HUES64 (cell line): ENCODE results near the gene PIGO.

ENCODE experiments used
- H3K27ac ChIP-seq: 2 replicates; pipeline ENCODE4 v1.7.0; 2013; ENCODE audit warnings: low read depth, low read length, inconsistent platforms
- H3K27me3 ChIP-seq: 2 replicates; pipeline ENCODE4 v1.6.1; 2013; ENCODE audit warnings: mild to moderate bottlenecking, low read length; ENCODE audit not compliant: insufficient read depth
- H3K36me3 ChIP-seq: 2 replicates; pipeline ENCODE4 v1.6.1; 2013; ENCODE audit warnings: mild to moderate bottlenecking, low read length; ENCODE audit not compliant: insufficient read depth
- H3K4me1 ChIP-seq: 2 replicates; pipeline ENCODE4 v1.6.1; 2013; ENCODE audit warnings: mild to moderate bottlenecking, low read length, moderate library complexity; ENCODE audit not compliant: insufficient read depth
- H3K4me3 ChIP-seq: 2 replicates; pipeline ENCODE4 v1.5.1; 2013; ENCODE audit warnings: mild to moderate bottlenecking, low read length, moderate library complexity
- H3K9ac ChIP-seq: 2 replicates; pipeline ENCODE4 v1.6.1; 2013; ENCODE audit warnings: mild to moderate bottlenecking, low read depth, low read length
- H3K9me3 ChIP-seq: 2 replicates; pipeline ENCODE4 v1.6.1; 2013; ENCODE audit warnings: low read depth, low read length; ENCODE audit not compliant: insufficient read depth
- WGBS: fragments of 150-250, 120-280 bp; methylation state at CpG from one replicate; pipeline ENCODE4 v1.1.7; 2013; ENCODE audit warnings: missing lambda C conversion rate; 5-methylcytosine and 5-hydroxymethylcytosine counted together

The PIGO gene

GRCh38 chr9:35044071-35044470, 52.3 kb downstream of the PIGO start:
- Histone ChIP-seq H3K9ac (no peak overlapping the region), H3K27ac (no peak overlapping the region), H3K27me3 (no peaks in the 10 kb centered on the region), H3K9me3 (no peaks in the 10 kb centered on the region), H3K4me3 (no peak overlapping the region), H3K36me3 (peaks cover 11% of the 10 kb centered on the region; the same call in 1 of the 2 replicates), H3K4me1 (0 out of 2 replicates have a peak, but pooled peaks cover 6% of the 10 kb centered on the region)
- WGBS, result 83% methylated on average over 3 of the region's 3 CpGs

- H3K4me3 ChIP-seq, result no peak overlapping the region
- no peaks in the 10 kb centered on the region for H3K9me3 ChIP-seq
- peaks cover 7% of the 10 kb centered on the region; the same call in 1 of the 2 replicates for H3K36me3 ChIP-seq
- H3K27ac ChIP-seq, result no peak overlapping the region
- 90% methylated on average over 6 of the region's 6 CpGs for WGBS
- no peak overlapping the region for H3K9ac ChIP-seq
- no peaks in the 10 kb centered on the region for H3K27me3 ChIP-seq
- 0 out of 2 replicates have a peak, but pooled peaks cover 6% of the 10 kb centered on the region for H3K4me1 ChIP-seq
Observed at GRCh38 chr9:35042891-35043545, 53.4 kb downstream of the PIGO start.

GRCh38 chr9:35042081-35042604, 54.2 kb downstream of the PIGO start:
- 93% methylated on average over 3 of the region's 3 CpGs for WGBS
- no peaks in the 10 kb centered on the region for H3K9me3 ChIP-seq
- no peaks in the 10 kb centered on the region for H3K27me3 ChIP-seq
- no peak overlapping the region for H3K9ac ChIP-seq
- H3K4me3 ChIP-seq, result no peak overlapping the region
- H3K27ac ChIP-seq, result no peak overlapping the region
- H3K36me3 ChIP-seq, result peaks cover 6% of the 10 kb centered on the region; the same call in 1 of the 2 replicates
- H3K4me1 ChIP-seq, result 0 out of 2 replicates have a peak, but pooled peaks cover 6% of the 10 kb centered on the region
